Measurements from ENCODE around the gene OSGIN1.

GRCh38 chr16:83934684-83934977, 18.4 kb upstream of the OSGIN1 start:
- TF ChIP-seq, protein P1, sequence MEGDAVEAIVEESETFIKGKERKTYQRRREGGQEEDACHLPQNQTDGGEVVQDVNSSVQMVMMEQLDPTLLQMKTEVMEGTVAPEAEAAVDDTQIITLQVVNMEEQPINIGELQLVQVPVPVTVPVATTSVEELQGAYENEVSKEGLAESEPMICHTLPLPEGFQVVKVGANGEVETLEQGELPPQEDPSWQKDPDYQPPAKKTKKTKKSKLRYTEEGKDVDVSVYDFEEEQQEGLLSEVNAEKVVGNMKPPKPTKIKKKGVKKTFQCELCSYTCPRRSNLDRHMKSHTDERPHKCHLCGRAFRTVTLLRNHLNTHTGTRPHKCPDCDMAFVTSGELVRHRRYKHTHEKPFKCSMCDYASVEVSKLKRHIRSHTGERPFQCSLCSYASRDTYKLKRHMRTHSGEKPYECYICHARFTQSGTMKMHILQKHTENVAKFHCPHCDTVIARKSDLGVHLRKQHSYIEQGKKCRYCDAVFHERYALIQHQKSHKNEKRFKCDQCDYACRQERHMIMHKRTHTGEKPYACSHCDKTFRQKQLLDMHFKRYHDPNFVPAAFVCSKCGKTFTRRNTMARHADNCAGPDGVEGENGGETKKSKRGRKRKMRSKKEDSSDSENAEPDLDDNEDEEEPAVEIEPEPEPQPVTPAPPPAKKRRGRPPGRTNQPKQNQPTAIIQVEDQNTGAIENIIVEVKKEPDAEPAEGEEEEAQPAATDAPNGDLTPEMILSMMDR (IDR thresholded peaks at IDR 0.05; ENCODE audit: low read depth, low read length): no peak
- TF ChIP-seq POLR2A (IDR thresholded peaks at IDR 0.05; ENCODE audit: extremely low read depth, insufficient read length) (no peak), MYC (IDR thresholded peaks at IDR 0.05; ENCODE audit: low read depth, low read length) (no peak), MAX (IDR thresholded peaks at IDR 0.05; ENCODE audit: low read depth, low read length) (no peak)
